ENCODE results near the gene ARHGAP20. TPM values are rescaled to one million over a fixed set of nuclear protein-coding genes. Genes with fewer than 3 reads are reported as not detected.

Gene ARHGAP20
- total RNA-seq, 4 donors from 2014 or later, result 31.1 to 52.2 (median 45.0) TPM

- TF ChIP-seq CTCF (IDR thresholded peaks at IDR 0.05; ENCODE audit: low read depth), result no peak
Observed at GRCh38 chr11:110527146-110527545, 185.1 kb downstream of the ARHGAP20 start.
